Fibroblast of skin of left quadriceps (primary cell): ENCODE results near the gene CELF4.

Experiments
- DNase-seq, 2 experiments: peaks; one replicate each; pipeline ENCODE4 v3.0.0-alpha.2; 2013; ENCODE audit warnings: low read depth in 2 of 2

CELF4 gene

DNA sequence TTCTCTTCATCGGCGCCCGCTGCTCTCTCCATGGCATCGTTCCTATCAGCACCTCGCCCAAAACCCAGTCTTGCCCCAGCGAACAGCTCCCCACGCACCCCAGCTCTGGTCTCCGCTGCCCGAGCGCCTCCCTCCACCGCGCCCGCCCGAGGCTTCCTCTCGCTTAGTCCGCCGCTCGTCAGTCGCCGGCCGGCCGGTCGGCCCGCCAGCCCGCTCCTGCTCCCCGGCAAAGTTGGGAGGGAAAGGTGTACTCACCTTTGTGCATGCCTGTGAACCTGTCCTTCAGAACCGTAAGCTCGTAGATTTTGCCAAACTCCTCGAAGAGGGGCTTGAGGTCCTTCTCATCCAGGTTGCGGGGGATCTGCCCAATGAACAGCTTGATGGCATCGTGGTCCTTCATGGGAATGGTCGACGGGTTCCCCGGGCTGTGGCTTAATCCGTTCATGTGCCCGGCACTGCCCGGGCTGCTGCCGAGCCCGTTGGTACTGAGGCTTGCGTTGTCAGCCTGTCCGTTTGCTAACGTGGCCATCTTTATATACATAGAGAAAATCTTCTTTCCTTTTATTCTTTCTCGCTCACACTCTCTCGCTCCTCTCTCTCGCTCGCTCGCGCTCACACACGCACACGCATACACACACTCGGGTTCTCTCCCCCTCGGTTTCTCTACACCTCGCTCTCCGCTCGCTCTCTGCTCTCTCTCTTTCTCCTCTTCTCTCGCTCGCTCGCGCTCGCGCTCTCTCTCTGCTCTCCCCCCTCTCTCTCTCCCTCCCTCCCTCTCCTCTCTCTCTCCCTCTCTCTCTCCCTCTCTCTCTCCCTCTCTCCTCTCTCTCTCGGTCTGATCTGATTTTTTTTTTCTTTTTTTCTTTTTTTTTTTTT lies at the start of gene CELF4:
Gene CELF4 (minus strand): TSS at position 698 of the 876 bp plus-strand sequence.
- DNase-seq = no peak

DNA sequence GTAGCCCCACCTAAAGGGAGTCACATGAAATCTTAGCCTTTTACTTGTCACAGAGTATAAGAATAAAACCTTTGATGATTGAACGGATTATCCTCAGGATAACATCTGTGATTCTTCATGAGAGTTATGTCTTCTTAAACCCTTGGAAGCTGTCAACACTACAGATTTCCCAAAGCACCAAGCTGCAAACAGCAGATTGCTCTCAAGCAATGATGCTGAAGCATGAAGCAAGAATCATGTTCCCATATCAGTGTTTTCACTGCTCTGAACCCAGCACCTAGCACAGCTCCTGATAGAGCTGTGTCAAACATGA lies 47.6 kb upstream of the CELF4 start:
- DNase-seq = no peak

DNA sequence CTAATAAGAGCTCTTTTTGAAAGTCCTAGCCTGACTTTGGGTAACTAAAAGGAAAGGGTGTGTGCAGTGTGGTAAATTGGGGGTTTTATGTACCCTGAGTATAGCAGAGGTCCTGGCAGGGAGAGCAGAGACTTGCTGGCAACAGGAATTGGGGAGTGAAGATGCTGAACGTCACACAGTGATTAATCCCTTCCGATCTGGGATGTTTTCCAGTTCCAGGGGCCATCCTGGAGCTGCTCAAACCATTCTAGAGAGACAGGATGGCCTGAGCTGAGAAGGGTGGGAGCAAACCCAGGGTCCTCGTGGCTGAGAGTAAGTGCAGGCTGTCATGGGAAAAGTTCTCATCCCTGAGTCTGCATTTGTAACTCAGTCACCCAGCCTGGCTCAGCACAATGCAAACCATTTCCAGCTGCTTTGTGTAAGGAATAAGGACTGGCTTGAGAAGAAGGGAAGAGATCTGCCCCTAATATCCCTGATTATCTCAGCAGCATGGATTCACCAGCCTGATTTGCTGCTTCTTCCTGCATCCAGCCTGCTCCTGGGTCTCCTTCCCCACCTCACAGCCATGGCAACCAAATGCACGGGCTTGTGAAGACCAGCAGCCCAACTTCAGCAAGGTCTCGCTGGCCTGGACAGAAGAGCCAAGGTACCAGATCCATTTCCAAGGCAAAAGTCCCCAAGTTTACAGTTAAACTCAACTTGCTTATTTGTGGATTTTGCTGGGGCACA lies 47.1 kb upstream of the CELF4 start:
- DNase-seq = no peak

DNA sequence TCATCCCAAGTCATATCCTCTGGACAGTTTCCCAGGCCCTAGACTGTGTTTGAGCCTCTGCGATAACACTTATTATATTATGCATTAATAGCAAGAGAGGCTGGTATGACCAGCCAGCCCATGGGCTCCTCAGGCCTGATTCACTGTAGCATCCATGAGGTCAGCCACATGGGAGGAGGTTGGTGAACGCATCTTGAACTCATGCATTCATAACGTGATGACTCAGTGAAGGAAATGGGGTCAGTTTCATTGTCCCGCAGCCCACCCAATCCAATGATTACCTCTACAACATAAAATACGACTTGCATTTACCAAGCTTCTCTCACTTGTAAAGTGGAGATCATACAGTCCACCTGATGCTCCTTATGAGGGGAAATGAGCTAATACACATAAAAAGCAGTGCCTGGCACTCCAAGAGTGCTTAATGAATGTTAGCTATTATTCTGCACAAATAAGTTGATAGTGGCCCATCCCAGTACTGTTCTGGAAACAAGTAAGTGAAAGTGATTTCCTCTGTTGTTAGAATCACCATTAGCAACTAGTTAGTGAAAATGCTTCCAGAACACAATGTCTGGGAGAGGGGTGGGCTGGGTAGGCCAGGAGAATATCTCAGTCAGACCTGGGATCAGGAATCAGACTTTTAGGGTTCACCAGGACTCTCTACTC lies 46.1 kb upstream of the CELF4 start:
- no peak for DNase-seq

DNA sequence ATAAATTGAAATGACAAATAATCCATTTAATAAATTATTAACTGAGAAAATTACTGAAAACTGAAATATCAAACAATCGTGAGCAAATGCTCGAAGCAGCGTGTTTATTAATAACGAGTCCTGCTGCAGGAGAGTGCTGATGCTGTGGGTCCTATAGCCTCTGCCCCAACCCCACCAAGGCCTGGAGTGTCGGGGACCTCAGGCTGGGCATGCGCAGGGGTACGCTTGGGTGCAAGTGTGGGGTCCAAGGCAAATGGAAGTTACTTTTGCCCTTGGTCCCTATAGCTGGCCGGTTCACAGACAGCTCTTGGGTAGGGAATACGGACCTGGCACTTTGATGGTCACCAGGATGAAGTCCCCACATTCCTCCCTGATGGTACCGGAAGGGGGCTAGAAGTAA lies 43.3 kb upstream of the CELF4 start:
- no peak for DNase-seq

DNA sequence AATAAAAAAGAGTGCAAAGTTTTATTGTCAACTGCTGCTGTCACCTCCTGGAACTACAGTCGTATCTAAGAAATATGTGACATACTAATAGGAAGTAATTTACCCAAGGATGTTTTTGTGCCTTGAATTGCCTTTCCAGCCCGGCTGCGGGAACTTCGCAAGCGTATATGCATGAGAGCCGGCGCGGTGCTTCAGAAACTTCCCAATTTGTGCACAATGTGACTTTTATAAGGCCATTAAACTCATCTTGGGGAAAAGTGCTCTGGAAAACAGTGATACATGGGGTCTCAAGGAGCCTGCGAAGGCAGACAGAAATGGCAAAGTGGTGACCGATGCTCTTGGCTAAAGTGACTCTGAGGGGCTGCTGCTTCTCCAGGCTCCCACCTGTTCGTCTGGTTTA lies 41.7 kb upstream of the CELF4 start:
- DNase-seq = no peak

DNA sequence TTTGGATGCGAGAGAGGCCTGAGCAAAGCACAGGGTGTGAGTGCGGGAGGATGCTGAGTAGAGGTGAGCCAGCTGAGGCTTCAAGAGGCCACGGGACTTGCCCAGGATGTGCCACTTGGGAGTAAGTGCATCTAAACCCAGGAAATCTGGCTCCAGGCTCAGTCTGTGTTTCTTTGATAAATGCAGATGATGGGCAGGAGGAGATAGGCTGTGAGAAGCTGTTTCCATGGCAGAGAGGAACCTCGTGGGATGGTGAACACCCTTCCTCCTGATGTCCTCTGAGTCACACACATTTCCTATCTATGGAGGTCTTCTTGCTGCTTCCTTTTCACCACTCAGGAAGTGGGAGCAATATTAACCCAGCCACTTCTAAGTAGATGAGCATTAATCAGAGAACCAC lies 38.4 kb upstream of the CELF4 start:
- no peak for DNase-seq

DNA sequence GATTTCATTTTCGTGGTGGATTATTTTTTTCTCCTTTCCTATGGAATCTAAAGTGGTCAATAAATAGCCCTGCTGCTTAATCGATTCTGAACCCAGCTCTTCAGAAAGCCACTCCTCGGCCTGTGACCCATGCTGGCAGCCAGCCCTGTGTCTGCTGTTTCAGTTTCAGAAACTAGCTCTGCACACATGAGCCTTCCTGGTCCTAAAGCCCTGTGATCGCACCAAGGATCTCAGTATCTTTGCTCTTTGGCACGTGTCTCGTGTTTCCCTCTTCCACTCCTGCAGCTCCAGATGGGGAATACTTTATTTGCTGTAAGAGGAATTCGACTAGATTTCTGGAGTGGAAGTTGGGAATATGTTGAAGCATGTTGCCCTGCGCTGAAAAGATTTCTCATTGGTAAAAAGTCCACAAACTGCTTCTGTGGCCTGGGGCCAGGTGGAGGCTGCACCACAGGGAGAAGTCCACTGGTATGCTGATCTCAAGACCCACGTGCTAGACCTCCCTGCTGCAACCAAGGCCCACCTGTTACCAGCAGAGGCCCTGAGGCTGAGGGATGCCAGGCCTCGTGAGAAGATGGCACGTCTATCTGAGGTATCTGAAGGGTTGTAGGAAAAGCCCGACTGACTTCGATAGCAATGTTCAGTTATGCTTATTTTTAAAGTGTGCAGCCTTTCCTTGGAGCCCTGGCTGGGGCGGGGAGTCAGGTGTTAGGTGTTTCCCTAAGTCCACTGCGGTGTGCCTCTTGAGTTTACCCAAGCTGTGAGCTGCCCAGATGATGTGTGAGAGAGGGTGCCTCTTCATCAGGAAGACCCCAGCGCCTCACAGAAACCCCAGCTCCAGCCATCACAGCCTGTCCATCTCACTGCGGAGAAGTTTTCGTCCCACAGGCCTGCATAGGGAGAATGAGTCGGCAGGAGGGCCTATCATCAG lies 33.6 kb upstream of the CELF4 start:
- no peak for DNase-seq

DNA sequence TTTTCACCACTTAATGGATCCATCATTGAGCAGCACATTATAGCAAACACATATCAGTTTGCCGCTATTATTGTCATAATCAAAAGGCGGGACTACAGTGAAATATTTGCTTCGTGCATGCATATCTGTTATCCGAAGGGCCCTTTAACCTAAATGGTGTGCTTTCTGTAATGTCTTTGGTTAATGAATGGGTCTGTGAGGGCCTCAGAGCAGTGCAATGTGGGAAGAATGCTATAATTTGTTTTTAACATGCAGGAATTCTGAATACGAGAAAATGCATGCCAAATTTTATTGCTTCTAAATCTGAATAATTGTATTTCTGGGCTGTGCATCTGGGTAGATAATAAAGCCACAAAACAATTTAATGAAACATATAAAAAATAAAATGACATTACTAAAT lies 32.8 kb upstream of the CELF4 start:
- DNase-seq = no peak

DNA sequence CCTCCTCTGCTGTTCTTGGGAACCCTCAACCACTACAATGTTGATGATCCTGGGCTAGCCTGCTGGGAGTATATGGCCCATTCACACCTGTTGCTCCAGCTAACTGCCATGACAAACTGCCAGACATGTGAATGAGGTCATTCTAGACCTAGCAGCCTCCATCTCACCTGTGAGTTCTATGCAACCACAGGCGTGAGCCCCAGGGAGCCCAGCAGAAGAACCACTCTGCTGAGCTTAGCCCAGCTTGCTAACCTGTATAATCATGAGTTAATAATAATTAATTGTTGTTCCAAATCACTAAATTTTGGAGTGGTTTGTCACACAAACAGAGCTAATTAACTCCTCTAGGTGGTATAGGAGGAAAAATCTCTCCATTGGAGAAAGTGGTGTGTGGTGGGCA lies 24.7 kb upstream of the CELF4 start:
- no peak for DNase-seq

DNA sequence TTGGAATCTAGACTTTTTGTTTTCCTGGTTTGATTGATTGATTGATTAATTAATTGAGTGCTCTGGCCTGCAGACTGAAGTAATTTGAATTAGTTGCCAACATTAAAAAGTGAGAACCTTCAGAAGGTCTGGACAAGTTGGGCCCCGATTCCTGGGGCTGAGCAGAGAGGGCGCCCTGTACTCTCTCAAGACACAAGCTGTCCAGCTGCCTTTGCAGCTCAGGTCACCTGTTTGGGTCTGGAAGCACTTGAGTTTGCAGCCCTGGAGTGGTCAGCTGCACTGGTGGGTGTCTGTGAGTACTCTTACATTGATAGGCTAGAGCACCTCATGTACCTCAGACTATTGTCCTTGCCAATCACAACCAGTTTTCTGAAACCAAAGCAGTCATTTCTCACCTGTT lies 22.7 kb upstream of the CELF4 start:
- no peak for DNase-seq

DNA sequence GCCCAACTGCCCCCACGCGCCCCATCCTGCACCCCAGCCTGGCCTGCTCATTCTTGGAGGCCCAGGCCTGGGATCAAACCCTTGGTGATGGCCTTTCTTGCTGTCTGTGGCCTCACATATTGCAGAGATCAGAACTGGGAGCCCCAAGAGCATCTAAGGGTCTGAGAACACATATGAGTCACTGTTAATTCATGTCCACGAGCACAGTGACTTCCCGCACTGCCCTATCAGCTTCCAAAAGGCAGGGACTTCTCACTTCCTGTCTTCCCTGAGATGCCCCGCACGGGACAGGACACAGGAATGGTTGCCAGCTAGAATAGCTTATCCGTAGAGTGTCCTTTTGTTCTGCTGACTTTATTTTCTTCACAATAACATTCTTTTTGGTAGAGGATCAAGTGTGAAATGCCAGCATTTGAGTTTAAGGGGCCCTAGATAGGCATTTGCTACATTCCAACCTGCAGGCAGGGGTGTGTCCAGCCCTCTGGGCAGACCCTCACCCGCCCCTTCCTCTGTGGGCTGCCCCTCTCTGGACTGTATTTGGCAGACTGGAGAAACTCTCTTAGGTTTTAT lies 21.1 kb upstream of the CELF4 start:
- no peak for DNase-seq

DNA sequence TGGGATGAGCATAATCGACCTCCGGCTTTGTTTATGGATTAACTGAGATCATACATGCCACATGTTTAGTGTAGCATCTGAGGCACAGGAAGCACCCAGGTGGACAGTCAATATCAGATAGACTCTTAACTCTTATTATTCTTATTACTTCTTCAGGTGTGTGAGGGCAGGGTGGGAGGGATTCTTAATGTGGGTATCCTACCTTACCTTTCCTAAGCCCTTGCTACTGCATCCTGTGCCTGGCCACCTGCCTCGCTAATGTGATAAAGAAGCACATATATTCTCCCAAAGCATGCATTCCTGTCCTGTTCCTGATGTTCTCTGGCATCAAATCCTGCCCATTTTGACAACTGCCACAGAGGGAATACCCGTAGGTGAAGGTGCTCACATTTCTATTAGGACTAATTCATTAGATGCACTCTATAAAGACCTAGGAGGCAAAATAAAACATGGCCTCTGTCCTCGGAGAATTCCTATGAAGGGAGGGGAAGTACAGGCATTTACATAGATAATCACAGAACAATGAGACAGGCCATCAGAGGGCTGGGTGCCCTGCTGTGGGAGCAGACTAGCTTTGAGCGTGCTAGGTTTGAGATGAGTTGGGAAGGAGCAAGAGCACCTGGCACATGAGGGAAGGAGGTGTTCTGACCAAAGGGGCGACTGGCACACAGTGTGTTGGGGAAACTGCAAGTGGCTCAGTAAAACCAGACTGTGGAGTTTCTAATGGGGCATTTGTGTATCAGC lies 19.5 kb upstream of the CELF4 start:
- DNase-seq = no peak

DNA sequence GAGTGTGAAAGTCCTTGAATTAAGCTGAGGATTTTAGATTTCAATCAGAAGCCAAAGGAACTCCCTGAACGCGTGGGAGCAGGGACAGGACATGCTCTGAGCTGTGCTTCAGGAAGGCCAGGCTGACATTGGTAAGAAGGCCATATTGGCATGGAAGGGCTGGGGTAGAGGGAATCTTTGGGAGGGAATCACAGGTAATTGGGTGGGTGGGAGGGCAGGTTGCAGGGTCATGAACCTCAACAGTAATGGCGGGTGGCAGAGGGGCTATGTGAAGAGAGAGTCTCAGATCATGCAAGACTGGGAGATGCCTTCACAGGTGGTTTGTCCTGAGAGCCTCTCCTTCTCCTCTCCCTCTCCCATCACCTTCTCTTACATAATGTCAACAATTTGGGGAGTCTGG lies 18.6 kb upstream of the CELF4 start:
- DNase-seq = no peak

DNA sequence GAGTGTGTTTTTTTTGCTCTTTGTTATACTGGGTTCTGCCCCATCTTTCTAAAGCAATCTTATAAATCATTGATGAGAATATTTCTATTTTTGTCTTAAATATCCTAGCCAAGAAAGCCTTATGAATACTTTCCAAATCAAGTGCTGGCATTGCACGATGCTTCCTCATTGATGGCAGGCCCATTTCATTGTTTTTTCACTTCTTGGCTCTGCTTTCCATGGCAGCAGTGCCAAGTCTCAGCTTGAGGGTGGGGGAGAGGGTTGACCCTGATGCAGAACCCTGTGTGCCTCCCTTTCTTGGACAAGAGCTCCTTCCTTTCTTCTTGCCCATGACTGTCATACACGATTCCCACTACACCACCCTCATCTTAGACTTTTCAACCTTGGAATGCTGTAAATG lies 16.7 kb upstream of the CELF4 start:
- no peak for DNase-seq

DNA sequence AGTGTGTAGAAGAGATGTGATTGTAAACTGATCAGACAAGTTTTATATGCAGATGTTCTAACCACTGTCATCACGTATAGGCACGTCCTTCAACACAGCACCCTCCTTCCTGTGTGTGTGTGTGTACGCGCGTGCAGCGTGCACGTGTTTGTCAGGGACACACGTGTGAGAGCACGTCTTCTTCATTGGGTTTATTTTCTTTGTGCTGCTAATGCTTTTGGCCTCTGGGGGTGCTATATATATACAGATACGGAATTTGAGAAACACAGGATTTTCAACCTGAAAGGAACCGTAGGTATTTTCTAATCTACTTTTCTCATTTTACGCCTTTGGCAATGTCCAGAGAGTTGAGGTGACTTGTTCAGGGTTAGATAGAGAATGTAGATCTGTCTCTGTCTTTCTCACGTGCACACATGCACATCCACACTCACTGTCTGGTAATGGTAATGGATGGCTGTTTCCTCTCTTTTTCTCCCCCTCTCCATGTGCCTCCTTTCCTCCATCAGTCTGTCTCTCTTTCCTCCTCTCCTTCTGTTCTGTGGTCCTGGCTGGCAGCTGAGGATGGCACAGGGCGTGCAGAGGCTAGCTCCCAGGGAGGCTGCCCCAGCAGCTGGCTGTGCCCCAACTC lies 13.4 kb upstream of the CELF4 start:
- no peak for DNase-seq

DNA sequence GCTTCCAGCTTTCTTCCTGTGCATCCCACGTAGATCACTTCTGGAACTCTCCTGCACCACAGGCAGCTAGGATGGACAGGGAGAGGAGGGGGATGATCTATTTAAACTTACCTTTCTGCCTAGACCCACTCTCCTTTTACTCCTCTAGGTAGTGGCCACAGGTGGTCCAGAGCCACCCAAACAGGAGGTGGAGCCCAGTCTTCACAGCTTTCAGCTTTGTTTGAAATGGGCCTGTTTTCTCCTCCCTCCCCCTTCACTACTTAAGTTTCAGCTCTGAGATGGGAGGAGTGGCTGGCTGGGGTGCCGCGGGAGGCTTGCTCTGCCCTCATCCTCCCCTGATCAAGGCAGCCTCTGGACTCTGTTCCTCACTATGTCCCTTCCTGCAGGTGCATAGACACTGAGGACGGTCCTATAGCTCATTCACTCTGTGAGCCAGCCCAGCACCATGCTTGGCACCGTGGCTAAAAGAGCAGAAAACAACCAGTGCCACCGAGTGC lies 12.6 kb upstream of the CELF4 start:
- DNase-seq = no peak

DNA sequence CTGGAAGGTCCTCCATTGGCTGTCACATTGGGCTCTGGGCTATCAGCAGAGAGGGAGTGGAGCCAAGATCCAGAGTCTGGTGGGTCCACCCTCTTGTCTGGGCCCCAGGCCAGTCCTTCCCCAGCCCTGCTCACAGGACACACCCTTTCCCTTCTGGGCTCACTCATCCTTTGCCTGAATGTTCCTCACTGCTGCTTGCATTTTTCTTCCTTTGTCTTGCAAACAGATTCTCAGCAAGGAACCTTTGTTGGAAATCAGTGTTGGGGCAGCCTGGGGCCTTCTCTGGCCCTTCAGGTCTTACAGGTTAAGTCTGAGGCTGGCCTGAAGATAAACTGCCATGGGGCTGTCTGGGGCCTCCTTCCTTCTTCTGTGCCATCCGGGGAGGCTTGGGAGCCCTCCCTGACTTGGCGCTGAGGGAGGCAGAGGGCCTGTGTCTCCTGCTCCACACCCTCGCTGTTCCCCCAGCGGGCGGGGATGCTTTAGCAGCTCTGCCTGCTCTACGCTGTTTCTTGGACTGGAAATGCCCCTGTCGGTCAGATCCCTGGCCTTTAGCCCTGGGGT lies 11.5 kb upstream of the CELF4 start:
- DNase-seq = no peak

DNA sequence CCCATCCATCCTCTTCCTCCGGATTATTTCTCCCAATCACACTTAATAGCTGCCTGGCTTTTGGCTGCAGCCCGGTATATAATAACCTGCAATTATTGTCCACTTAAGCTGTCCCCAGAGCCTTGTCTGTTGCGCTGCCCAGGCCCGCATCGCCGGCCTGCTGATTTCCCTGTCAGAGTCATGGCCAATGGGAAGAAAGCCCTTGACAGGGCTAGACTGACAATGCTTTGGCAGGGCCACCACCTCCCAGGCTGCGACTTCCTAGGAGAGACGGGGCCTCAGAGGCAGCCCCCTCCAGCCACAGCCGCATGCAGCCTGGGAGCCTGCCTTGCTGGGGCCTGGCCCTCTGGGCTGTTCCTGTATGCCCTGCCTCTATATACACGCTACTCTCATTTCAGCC lies 10.0 kb upstream of the CELF4 start:
- DNase-seq = no peak

DNA sequence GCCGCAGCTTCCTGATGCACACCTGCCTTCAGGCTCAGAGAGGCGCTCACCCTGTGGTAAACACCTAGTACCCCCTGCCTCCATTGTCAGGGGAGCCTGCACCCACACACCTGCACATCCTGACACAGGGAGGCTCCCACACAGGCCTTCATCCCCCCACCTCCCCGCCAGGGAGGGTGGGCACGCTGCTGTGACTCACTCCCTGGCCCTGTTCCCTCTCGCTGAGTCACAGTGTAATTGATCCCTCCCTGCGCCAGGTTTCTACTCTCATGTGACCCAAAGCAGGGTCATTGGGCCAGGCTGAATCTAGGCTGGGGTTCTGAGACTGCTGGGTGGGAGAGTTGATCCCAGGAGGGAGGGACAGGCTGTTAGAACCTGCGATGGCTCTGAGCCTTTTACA lies 8.5 kb upstream of the CELF4 start:
- DNase-seq = no peak
